Germinal center (tissue), 1 donor: ENCODE results near the gene FLOT1.
A peak's percentile ranks its signal among the peaks of the same experiment; 100 is the strongest.

ENCODE experiments used
- DNase-seq: peaks from one replicate; pipeline ENCODE4 v3.0.0; 2012; ENCODE audit warnings: mixed read lengths, low spot score

FLOT1 gene, protein sequence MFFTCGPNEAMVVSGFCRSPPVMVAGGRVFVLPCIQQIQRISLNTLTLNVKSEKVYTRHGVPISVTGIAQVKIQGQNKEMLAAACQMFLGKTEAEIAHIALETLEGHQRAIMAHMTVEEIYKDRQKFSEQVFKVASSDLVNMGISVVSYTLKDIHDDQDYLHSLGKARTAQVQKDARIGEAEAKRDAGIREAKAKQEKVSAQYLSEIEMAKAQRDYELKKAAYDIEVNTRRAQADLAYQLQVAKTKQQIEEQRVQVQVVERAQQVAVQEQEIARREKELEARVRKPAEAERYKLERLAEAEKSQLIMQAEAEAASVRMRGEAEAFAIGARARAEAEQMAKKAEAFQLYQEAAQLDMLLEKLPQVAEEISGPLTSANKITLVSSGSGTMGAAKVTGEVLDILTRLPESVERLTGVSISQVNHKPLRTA

DNA sequence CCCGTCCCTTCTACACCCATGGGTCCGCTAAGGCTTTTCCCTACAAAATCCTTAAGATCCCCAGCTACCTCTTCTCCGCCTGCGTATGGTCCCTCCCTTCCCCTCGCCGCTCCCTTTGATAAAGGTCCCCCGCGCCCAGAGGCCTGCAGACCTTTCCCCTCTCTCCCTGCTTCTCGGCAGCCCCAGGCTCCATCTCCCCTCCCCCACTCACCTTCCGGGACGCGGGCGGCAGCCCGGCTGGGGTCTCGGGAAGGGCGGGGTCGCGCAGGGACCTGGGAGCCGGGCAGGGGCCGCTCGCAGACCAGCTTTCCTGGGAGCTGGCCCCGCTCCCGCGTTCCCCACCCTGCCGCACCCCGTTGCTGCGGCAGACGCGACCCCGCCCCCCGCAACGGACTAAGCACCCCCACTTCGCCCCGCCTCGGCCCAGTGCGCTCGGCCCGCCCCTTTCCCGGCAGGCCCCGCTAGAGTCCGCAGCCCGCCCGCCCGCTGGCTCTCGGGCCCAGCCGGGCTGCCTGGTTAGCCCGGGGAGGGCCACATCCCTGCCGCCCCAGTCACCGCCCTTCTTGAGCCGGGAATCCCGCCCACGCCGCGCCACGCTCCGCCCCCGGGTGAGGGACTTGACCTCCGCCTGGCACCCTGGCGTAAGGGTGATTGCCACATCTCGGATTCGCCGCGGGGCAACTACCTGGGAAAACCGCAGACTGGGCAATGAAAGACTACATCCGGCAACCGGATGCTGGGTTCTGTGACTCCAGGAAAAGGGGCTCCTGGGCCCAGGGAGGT, at the start of gene FLOT1:
FLOT1 (minus strand) TSS at position 372 of the 783 bp plus-strand sequence. CDS start 498 bp downstream, outside the sequence.
- peak; percentile 89 for DNase-seq

DNA sequence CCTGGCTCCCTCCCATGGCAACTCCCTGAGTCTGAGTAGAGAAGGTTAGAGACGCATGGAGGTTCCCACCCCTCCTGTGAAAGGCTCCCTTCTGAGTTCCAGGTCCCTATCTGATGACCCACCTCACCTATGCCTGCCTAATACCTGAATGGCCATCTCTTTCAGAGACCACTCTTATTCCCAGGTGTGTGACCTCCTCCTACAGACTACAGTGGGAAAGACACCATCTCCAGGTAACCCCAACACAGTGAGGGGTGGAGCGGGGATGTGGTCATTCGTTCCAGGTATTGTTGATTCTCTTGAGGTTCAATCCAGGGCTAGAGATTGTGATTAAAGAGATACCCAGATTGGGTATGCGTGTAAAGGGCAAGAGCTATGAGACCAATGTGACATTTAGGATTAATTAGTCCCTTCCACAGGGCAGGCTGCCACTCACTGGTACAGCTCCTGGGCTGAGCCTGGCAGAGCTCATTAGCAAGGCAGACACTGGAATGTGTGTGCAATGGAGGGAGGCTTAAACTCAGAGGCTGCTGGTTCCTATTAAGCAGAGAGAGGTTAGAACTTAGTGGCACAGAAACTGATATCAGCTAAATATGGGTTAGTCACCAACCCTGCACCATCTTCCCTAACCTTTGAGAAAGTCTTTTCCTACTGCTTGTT, 48.4 kb upstream of the FLOT1 start:
- DNase-seq = no peak

DNA sequence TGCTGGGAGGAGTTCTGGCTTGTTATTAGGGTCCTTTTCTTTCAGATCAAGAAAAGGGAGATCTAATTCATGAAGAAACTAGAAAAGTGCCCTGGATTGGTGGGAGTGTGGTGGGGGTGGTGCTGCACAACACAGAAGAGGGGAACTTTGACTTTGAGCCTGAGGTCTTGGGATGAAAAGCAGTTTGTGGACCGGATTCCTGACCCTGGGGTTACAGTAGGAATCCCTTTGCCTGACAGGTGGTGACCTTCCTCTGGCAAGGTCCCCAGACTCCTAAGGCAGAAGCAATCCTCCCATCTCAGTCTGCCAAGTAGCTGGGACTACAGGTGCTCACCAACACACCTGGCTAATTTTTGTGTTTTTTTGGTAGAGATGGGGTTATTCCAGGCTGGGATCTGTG, 47.1 kb upstream of the FLOT1 start:
- DNase-seq = no peak

DNA sequence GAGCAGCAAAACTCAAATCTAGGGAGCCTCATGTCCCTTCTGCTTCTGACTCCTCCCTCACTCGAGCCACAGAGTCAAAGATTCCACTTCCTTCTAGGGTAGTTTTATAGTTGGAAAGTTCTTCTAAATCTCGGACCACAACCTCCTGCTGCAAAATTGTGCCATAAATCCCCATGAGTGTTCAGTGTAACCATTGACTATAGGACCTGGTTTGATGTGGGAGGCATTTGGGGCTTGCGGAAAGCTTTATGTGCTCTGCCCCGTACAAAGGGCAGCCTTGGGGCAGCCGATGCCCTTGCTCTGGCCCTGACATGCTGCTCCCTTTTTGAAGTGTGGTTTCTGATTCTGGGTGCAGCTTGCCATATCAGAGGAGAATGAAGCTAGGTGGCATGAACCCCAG, 45.5 kb upstream of the FLOT1 start:
- DNase-seq = no peak

DNA sequence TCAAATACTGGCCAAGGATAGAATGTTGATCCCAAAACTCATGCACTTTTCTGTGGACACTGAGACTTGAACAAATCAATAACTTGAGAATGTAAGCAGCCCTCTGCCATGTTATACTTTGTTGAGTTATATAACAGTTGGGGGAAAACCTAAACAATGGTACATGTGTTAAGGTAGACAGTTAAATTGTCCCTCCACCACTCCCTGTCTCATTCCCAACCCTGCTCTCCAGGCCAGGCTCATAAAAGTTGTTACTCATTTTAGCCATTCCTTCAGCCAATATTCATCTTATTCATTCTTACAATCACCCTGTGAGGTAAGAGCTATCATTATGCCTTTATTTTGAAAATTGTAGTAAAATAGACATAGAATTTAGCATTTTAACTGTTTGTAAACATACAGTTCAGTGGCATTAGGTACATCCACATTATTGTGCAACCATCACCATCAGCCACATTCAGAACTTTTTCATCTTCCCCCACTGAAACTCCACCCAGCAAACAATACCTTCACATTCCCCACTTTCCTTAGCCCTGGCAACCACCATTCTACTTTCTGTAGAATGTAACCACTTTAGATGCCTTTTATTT, 40.0 kb upstream of the FLOT1 start:
- no peak for DNase-seq

DNA sequence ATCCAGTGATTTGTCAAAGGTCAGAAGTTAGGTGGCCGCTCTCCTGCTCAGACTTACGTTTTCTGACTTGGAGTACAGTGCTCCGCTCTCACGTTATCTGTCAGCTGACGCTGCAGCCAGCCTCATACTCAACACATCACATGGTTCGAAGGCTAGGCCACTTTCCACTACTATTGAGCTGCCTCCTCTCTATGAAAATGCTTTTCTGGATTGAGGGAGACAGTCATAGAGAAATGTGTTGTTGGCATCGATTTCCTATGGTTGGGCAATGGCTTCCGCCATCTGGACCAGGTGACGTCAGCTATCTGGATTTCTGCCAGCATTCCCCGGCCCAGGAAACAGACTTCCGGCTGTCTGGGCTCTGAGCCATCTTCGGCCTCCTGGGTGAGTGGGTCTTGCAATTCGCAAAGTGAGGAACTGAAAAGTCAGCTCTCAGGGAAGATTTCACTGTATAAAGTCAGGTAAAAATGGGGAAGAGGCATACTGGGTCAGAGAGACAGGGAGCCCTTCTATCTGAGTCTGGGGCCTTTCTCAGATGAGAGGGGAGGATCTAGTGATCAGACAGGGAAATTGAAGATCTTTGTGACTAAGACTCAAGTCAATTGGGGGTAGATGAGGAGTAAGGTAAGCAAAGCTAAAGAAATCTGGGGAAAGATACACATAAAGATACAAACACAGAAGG, 39.4 kb upstream of the FLOT1 start:
- no peak for DNase-seq

DNA sequence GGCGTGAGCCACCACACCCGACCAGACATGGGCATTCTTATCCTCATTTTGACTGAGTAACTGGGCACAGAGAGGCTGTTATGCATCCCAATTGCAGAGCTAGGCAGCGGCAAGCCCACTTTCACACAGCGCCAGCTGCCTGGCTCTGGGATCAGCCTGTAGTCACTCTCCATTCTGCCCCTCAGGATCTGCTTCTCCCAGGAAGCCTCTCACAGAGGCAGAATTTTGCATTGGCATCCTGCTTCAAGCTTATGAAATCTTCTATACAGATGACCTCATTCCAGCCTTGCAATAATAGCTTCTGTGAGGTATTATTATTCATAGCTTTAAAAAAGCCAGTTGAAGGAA, 38.9 kb upstream of the FLOT1 start:
- no peak for DNase-seq

DNA sequence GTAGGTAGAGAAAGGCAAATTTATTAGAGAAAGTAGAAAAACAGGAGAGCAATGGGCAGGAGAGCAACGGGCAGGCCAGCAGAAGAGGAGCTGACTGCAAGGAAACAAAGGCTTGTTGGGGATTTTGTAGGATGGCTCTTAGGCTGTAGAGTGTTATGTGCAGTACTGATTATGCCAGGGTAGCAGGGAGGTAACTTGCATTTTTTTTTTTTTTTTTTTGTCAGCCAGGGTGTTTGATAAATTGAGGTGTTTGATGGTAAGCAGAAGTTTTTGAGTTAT, 38.1 kb upstream of the FLOT1 start:
- DNase-seq = no peak

DNA sequence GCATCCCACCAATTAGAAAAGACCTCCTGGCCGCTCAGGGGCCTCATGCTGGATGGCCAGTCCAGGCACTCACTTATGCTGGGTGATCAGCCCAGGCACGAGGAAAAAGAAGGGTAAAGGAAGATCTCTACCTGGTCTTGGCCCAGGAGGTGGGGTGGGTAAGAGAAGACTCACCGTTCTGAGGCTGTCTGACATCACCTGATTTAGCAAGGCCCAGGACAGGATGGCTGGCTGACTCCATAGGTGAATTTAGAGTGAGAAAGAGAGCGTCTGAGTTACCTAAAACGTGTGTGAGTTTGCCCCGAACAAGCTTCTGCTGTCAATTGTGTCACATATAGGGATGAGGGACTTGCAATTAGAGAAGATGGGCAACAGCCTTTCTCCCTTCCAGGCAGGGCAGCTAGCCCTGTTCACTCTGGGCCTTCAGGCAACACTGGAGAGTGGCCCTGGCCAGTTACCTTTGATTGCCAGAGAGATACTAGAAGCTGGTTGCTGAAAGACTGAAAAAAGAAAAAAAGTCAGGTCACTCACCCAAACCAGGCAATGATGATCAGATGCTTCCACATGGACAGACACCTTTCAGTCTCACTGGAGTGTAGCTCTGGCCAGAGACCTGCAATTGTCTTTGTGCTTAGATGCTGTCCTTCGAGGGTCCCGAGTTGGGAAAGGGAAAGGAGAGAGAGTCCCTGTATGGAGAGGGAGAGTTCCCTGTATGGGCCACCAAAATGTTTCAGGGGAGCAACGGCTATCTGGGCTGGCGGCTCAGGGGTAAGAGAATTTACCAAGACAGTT, 37.6 kb upstream of the FLOT1 start:
- DNase-seq = no peak

DNA sequence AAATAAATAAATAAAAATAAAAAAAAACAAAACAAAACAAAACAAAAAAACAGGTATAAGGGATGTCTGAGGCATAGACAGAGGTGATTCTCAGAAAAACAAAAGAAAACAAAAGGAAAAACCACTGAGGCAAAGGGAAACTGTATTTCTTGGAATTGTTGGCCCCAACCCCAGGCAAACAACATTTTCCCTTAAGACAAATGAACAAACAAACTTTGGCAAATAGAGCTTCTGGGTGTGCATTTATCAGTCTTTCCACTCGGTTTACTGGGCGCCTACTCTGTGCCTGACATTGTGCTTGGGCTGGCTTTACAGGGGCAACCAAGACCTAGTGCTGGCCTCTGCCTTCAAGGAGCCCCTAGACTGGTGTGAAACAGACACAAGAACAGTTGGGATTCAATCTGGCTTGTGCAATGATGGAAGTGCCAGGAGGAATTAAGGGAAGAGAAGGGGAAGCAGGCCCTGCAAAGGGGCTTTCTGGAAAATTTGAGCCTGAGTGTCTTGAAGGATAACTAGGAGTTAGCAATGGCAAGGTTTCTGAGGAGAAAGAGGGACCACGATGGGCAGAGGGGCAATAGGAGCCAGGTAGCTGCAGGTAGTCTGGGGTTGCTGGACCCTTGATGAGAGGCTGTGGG, 35.6 kb upstream of the FLOT1 start:
- DNase-seq = no peak

DNA sequence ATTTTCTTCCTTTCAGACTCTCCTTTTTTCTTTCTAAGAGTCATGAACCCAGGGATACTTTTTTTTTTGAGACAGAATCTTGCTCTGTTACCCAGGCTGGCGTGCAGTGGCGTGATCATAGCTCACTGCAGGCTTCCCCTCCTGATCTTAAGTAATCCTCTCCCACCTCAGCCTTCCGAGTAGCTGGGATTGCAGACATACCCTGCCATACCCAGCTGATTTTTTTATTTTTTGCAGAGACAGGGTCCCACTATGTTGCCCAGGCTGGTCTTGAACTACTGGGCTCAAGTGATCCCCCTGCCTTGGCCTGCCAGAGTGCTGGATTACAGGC, 34.6 kb upstream of the FLOT1 start:
- DNase-seq = no peak

DNA sequence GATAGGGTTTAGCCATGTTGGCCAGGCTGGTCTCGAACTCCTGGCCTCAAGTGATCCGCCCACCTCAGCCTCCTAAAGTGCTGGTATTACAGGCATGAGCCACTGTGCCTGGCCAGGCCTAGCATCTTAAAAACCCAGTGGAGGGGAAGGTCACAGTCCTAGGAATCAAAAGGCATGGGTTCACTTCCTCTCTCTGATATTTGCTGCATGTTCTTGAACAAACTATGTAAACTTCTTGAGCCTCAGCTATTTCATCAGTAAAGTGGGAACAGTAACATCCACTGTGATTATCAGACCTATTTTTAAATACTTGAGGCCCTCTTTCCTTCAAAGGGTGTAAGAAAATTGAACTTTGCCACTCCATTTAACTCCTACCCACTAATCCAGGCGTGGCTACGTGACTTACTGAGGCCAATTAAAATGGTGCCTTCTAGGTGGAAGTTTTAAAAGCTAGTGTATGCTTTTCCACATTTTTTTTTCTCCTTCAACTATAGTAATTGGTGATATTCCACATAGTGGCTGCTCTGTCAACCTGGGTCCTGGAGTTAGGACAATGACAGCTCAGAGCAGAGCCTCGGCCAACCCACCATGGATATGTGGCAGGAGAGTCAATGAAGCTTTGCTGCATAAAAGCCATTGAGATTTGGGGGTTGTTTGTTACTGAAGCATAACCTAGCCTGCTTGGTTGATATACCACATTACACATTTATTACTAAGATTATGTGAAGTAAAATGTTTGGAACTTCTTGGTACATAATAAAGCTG, 34.1 kb upstream of the FLOT1 start:
- no peak for DNase-seq

DNA sequence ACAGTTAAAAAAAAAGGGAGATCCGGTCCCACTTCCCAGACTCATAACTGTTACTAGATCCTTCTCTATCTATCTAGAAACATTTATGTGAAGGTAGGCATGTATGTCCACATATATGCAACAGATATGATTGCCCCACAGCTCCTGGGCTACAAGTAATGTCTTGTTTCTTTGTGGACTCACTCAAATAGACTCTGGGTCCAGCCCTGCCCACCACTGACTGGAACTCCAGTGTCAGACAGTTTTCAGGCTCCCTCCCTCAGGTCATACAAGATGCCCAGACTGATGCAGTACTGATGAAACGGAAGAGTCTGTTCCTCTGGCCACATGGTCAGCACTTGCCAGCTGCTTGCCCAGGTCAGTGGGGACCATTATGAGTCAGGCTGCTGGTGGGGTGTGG, 32.6 kb upstream of the FLOT1 start:
- no peak for DNase-seq

DNA sequence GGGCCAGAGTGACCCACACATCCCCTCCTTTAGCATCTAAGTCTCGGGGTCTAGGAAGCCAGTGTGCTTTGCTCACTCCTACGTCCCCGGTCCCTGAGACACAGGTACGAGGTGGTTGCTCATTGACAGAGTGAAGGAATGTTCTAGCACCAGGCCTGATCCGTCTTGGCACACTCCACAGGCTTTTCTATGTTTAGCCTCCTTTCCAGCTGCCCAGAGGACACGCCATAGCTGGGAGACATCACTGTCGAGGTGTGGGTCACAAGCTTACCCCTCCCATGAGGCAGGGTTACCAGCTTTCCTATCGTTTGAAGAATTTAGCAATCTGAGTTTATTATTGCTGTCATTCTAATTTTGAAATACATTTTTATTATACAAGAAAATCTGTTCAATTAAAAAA, 32.2 kb upstream of the FLOT1 start:
- DNase-seq = no peak

DNA sequence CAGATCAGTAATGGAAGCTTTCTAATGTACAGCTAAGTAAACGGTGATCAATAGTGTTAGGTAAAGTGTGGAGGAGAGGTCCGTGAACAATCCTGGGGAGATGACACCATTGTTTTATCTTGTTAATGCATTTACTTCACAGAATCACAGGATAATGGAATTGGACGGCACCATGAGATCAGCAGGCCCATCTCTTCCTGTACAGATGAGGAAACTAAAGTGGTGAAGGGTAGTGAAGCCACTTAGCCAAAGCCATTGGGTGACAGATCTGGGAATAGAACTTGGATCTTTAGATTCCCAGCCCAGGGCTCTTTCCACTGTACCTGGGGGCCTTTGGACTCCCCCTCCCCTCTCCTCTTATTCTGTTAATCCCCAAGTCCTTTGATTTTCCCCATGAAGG, 28.1 kb upstream of the FLOT1 start:
- DNase-seq = no peak

DNA sequence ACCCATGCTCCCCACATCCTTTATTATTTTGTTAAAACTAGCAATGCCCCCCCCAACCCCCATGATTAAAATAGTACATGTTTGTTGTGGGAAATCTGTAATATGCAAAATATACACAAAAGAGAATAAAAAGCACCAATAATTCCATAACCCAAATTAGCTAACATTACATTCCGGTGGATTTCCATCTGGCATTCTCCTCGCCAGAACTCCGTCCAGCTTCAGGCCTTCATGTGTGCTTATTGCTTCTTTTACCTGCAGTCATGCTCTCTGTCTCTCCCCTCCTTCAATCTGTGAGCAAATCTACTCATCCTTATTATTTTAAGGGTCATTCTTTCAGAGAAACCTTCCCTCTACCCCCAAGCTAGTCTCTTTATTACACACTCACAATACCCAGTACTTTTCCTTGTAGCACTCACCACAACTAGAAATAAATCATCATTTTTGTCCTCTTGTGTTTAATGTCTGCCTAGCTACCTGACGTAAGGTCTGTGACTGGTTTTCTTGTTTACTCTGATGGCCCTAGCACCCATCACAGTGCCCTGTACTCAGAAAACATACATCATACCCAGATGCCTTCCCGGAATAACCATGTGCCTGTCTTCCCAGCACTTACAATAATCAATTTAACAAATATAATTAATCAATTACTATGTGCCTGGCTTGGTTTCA, 27.5 kb upstream of the FLOT1 start:
- DNase-seq = no peak

DNA sequence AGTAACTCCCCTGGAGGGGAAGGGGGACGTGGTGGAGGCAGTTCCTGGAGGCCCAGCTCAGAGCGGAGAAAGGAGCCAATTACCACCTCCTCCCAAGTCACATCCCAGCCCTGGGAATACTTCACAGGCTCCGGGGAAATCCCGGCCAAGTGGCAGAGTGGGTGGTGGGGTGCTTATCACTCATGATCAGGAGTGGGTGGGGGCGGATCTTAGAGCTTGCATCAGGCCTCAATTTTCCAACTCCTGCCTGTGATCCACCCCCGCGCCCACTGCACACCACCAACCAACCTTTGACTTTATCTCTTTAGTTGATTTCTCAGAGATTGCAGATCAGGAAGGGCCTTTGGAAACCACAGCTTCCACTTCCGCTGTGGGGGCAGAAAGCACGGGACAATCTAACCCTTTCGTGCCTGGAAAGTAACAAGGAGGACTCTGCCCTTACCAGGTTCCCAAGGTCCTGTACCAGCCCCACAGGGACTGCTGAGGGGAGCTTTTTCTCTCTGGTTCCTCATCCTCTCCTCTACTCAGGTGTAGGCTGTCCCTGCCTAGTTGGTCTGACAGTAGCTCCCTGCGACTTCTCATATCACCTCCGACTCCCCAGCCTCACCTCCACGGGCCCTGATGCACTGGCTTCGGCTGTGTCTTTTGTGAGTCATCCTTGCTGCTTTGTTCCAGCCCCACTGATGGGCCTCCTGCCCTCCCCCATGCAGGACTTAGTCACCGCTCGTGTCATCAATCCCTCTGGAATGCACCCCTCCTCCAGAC, 26.8 kb upstream of the FLOT1 start:
- no peak for DNase-seq

DNA sequence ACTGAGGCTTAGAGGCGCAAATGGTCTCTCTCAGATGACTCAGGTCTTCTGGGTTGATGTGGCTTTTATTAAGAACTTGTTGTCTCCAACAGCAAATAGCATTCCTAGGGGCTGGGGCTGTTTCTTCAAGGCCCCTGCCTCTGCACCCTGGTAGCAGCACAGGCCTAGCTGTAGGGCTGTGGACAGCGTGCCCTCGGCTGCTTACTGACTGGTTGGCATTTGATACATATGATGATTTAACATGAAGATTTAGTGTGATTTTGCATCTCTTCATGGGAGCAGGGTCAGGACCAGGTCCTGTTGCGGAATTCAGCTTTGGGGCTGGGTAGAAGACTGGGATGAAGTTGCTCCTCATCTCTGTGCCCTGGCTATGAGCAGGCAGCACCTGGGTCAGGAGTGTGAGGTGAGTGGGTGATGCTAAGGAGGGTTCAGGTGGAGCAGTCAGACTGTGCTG, 26.2 kb upstream of the FLOT1 start:
- no peak for DNase-seq

DNA sequence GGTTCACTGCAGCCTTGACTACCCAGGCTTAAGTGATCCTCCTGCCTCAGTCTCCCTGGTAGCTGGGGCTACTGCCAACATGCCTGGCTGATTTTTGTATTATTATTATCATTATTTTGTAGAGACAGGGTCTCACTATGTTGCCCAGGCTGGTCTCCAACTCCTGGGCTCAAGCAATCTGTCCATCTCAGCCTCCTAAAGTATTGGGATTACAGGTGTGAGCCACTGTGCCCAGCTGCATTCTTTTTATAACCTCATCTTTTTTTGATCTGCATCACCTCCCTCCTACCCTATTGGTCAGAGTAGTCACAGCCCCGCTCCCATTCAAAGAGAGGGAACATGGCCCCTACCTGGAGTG, 25.4 kb upstream of the FLOT1 start:
- DNase-seq = no peak
